ENCODE data around the gene ERFL.

The ERFL gene

GRCh38 chr19:41934849-41935374, 6.7 kb upstream of the ERFL start:
- TF ChIP-seq CTCF (IDR thresholded peaks at IDR 0.05; ENCODE audit: insufficient read depth, low read length, missing control alignments) = peak; percentile 89

GRCh38 chr19:41933693-41934426, 5.6 kb upstream of the ERFL start:
- ChIA-PET POLR2A (no interaction called here), CTCF (interaction anchor here (0.8 to 3.3 kb wide), 11 partner anchors 9 to 77 kb away, joined by 3 to 21 read pairs (median 5); no protein-coding TSS in a partner anchor)
- no peak overlapping the region for H3K4me3 ChIP-seq (ENCODE audit: low read depth, low read length)
- DNase-seq (ENCODE audit: low read depth, low spot score) = no peak
- TF ChIP-seq CTCF (IDR thresholded peaks at IDR 0.05; ENCODE audit: insufficient read depth, low read length, missing control alignments) = no peak

More at GRCh38 chr19:41934849-41935374, 6.7 kb upstream of the ERFL start:
- POLR2A ChIA-PET = no interaction called here
- CTCF ChIA-PET = interaction anchor here (0.7 to 3.3 kb wide), 10 partner anchors 11 to 76 kb away, joined by 3 to 21 read pairs (median 5); no protein-coding TSS in a partner anchor
- H3K4me3 ChIP-seq (ENCODE audit: low read depth, low read length) = no peak overlapping the region
- DNase-seq (ENCODE audit: low read depth, low spot score) = no peak

GRCh38 chr19:41932720-41933332, 4.6 kb upstream of the ERFL start:
- H3K4me3 ChIP-seq (ENCODE audit: low read depth, low read length) = no peak overlapping the region
- ChIA-PET CTCF (interaction anchor here (2.0 to 3.3 kb wide), 2 partner anchors 13 to 20 kb away, joined by 9 to 21 read pairs; no protein-coding TSS in a partner anchor), POLR2A (no interaction called here)
- TF ChIP-seq CTCF (IDR thresholded peaks at IDR 0.05; ENCODE audit: insufficient read depth, low read length, missing control alignments) = no peak
- no peak for DNase-seq (ENCODE audit: low read depth, low spot score)

GRCh38 chr19:41932259-41932719, 4.0 kb upstream of the ERFL start:
- ChIA-PET POLR2A (no interaction called here), CTCF (interaction anchor here (1.7 kb wide), 1 partner anchor 26 kb away, joined by 6 read pairs; no protein-coding TSS in a partner anchor)
- DNase-seq (ENCODE audit: low read depth, low spot score) = no peak
- TF ChIP-seq CTCF (IDR thresholded peaks at IDR 0.05; ENCODE audit: insufficient read depth, low read length, missing control alignments) = no peak
- H3K4me3 ChIP-seq (ENCODE audit: low read depth, low read length) = no peak overlapping the region

- POLR2A ChIA-PET = no interaction called here
- CTCF ChIA-PET = interaction anchor here (0.9 to 2.4 kb wide), 7 partner anchors 12 to 70 kb away, joined by 3 to 9 read pairs (median 4); no protein-coding TSS in a partner anchor
- DNase-seq (ENCODE audit: low read depth, low spot score) = no peak
- TF ChIP-seq CTCF (IDR thresholded peaks at IDR 0.05; ENCODE audit: insufficient read depth, low read length, missing control alignments) = peak; percentile 56
- H3K4me3 ChIP-seq (ENCODE audit: low read depth, low read length) = no peak overlapping the region
These were observed 2.8 kb upstream of the ERFL start for GRCh38 chr19:41930926-41931592.
